Mesendoderm (in vitro differentiated cells): ENCODE results near the gene GDF9.

Experiments used
- DNase-seq: peaks from one replicate; pipeline ENCODE4 v3.0.0; 2013
- H2AK5ac ChIP-seq: 2 replicates; pipeline ENCODE4 v1.6.1; 2013; ENCODE audit warnings: low read length, inconsistent platforms
- H2BK120ac ChIP-seq: 2 replicates; pipeline ENCODE4 v1.6.1; 2013; ENCODE audit warnings: low read depth, mild to moderate bottlenecking, low read length, moderate library complexity, mixed read lengths
- H2BK15ac ChIP-seq: replicated peaks from 2 replicates; pipeline ENCODE4 v1.6.1; 2013; ENCODE audit warnings: low read depth, mild to moderate bottlenecking, moderate library complexity
- H2BK5ac ChIP-seq: 2 replicates; pipeline ENCODE4 v1.6.1; 2013; ENCODE audit warnings: low read length, inconsistent platforms
- H3K18ac ChIP-seq: 2 replicates; pipeline ENCODE4 v1.6.1; 2013; ENCODE audit warnings: mild to moderate bottlenecking, low read length, mixed read lengths
- H3K23ac ChIP-seq: one replicate; pipeline ENCODE4 v1.6.1; 2013; ENCODE audit warnings: low read length
- H3K27ac ChIP-seq: 2 replicates; pipeline ENCODE4 v1.5.1; 2013; ENCODE audit warnings: low read depth, mild to moderate bottlenecking, inconsistent platforms, low read length, moderate library complexity
- H3K27me3 ChIP-seq: 2 replicates; pipeline ENCODE4 v1.6.1; 2013; ENCODE audit warnings: low read length, control low read depth, mild to moderate bottlenecking, inconsistent platforms; ENCODE audit not compliant: insufficient read depth, poor library complexity
- H3K36me3 ChIP-seq: 2 replicates; pipeline ENCODE4 v1.6.1; 2013; ENCODE audit warnings: low read length, inconsistent platforms; ENCODE audit not compliant: control insufficient read depth, insufficient read depth
- H3K4ac ChIP-seq: one replicate; pipeline ENCODE4 v1.6.1; 2013; ENCODE audit warnings: low read depth, mild to moderate bottlenecking, low read length, moderate library complexity
- H3K4me1 ChIP-seq: 2 replicates; pipeline ENCODE4 v1.6.1; 2013; ENCODE audit warnings: low read depth, low read length, inconsistent platforms; ENCODE audit not compliant: control insufficient read depth
- H3K4me2 ChIP-seq: 2 replicates; pipeline ENCODE4 v1.6.1; 2013; ENCODE audit warnings: low read length
- H3K4me3 ChIP-seq: 2 replicates; pipeline ENCODE4 v1.5.1; 2013; ENCODE audit warnings: mild to moderate bottlenecking, low read length
- H3K56ac ChIP-seq: one replicate; pipeline ENCODE4 v1.6.1; 2013; ENCODE audit warnings: low read length
- H3K79me1 ChIP-seq: 2 replicates; pipeline ENCODE4 v1.6.1; 2013; ENCODE audit warnings: low read length, inconsistent platforms
- H3K79me2 ChIP-seq: 2 replicates; pipeline ENCODE4 v1.6.1; 2013; ENCODE audit warnings: mild to moderate bottlenecking, low read length; ENCODE audit not compliant: control insufficient read depth, insufficient read depth
- H3K9ac ChIP-seq: 2 replicates; pipeline ENCODE4 v1.6.1; 2013; ENCODE audit warnings: low read length, inconsistent platforms
- H4K5ac ChIP-seq: one replicate; pipeline ENCODE4 v1.6.1; 2013; ENCODE audit warnings: low read length
- H4K8ac ChIP-seq: one replicate; pipeline ENCODE4 v1.6.1; 2013; ENCODE audit warnings: low read depth, mild to moderate bottlenecking, control low read depth, low read length, moderate library complexity
- WGBS: extraction: QIAGEN DNeasy Blood & Tissue Kit; methylation state at CpG from one replicate; pipeline ENCODE4 v1.1.7; 2013; ENCODE audit warnings: low lambda C conversion rate, missing lambda C conversion rate; ENCODE audit not compliant: insufficient coverage; ENCODE audit errors: extremely low coverage; 5-methylcytosine and 5-hydroxymethylcytosine counted together

The GDF9 gene

GRCh38 chr5:132814503-132815294, 51.6 kb downstream of the GDF9 start:
- H3K79me2 ChIP-seq = no peaks in the 10 kb centered on the region
- no peak overlapping the region for H4K5ac ChIP-seq
- no peak overlapping the region for H2AK5ac ChIP-seq
- no peak overlapping the region for H2BK15ac ChIP-seq
- H3K9ac ChIP-seq = peak overlapping the region; percentile 24
- H3K27ac ChIP-seq = no peak overlapping the region
- H3K27me3 ChIP-seq = peaks cover 25% of the 10 kb centered on the region
- peak overlapping the region; percentile 34 for H3K4me2 ChIP-seq
- no peaks in the 10 kb centered on the region for H3K79me1 ChIP-seq
- peak overlapping the region; percentile 46 for H3K56ac ChIP-seq
- no peak overlapping the region for H4K8ac ChIP-seq
- DNase-seq = peak; percentile 65
- H3K4ac ChIP-seq = no peak overlapping the region
- WGBS = no CpG with 5 or more reads among the region's 81 CpGs
- peak overlapping the region; percentile 85 for H3K23ac ChIP-seq
- no peak overlapping the region for H2BK5ac ChIP-seq
- H3K36me3 ChIP-seq = no peaks in the 10 kb centered on the region
- H3K18ac ChIP-seq = no peak overlapping the region
- H3K4me1 ChIP-seq = no peaks in the 10 kb centered on the region
- H2BK120ac ChIP-seq = no peak overlapping the region
- no peak overlapping the region for H3K4me3 ChIP-seq

- H3K27me3 ChIP-seq = peaks cover 25% of the 10 kb centered on the region
- H2BK5ac ChIP-seq = no peak overlapping the region
- no peak overlapping the region for H2BK120ac ChIP-seq
- H3K23ac ChIP-seq = no peak overlapping the region
- no peaks in the 10 kb centered on the region for H3K4me1 ChIP-seq
- no peaks in the 10 kb centered on the region for H3K79me2 ChIP-seq
- H4K5ac ChIP-seq = no peak overlapping the region
- no peak overlapping the region for H2AK5ac ChIP-seq
- H3K4ac ChIP-seq = no peak overlapping the region
- no peak overlapping the region for H3K27ac ChIP-seq
- no peaks in the 10 kb centered on the region for H3K36me3 ChIP-seq
- no peak overlapping the region for H2BK15ac ChIP-seq
- H3K4me2 ChIP-seq = peak overlapping the region; percentile 34
- DNase-seq = peak; percentile 61
- WGBS = no CpG with 5 or more reads among the region's 110 CpGs
- H3K79me1 ChIP-seq = no peaks in the 10 kb centered on the region
- peak overlapping the region; percentile 24 for H3K9ac ChIP-seq
- peak overlapping the region; percentile 46 for H3K56ac ChIP-seq
- no peak overlapping the region for H3K4me3 ChIP-seq
- H4K8ac ChIP-seq = no peak overlapping the region
- H3K18ac ChIP-seq = no peak overlapping the region
These were observed 52.4 kb downstream of the GDF9 start for GRCh38 chr5:132813599-132814502.

GRCh38 chr5:132812781-132813598, 53.3 kb downstream of the GDF9 start, which contains the start of gene SOWAHA:
SOWAHA (plus strand) TSS chr5:132813302; CDS start chr5:132813622, 320 bp downstream.
- H3K79me2 ChIP-seq = no peaks in the 10 kb centered on the region

GRCh38 chr5:132812123-132812765, 54.0 kb downstream of the GDF9 start:
- no peak overlapping the region for H2BK5ac ChIP-seq
- H2BK15ac ChIP-seq = no peak overlapping the region
- peaks cover 25% of the 10 kb centered on the region for H3K27me3 ChIP-seq
- H3K4me3 ChIP-seq = no peak overlapping the region
- no peak overlapping the region for H3K4ac ChIP-seq
- no peak overlapping the region for H3K56ac ChIP-seq
- H3K79me2 ChIP-seq = no peaks in the 10 kb centered on the region
- no CpG with 5 or more reads among the region's 18 CpGs for WGBS
- H3K27ac ChIP-seq = no peak overlapping the region
- no peak overlapping the region for H2AK5ac ChIP-seq
- H3K79me1 ChIP-seq = no peaks in the 10 kb centered on the region
- H3K36me3 ChIP-seq = no peaks in the 10 kb centered on the region
- no peak overlapping the region for H3K18ac ChIP-seq
- H4K5ac ChIP-seq = no peak overlapping the region
- DNase-seq = no peak
- no peak overlapping the region for H4K8ac ChIP-seq
- H3K4me1 ChIP-seq = no peaks in the 10 kb centered on the region
- H2BK120ac ChIP-seq = no peak overlapping the region
- H3K23ac ChIP-seq = no peak overlapping the region
- no peak overlapping the region for H3K4me2 ChIP-seq
- H3K9ac ChIP-seq = no peak overlapping the region

More at GRCh38 chr5:132812781-132813598, 53.3 kb downstream of the GDF9 start, which contains the start of gene SOWAHA:
- no peak within 1 kb of the TSS for H2AK5ac ChIP-seq
- no peak within 1 kb of the TSS for H2BK120ac ChIP-seq
- no peak within 1 kb of the TSS for H3K56ac ChIP-seq
- H4K5ac ChIP-seq = no peak within 1 kb of the TSS
- no peak within 1 kb of the TSS for H2BK15ac ChIP-seq
- no peaks in the 10 kb centered on the region for H3K36me3 ChIP-seq
- H3K23ac ChIP-seq = no peak within 1 kb of the TSS
- no peaks in the 10 kb centered on the region for H3K4me1 ChIP-seq
- no peak within 1 kb of the TSS for H4K8ac ChIP-seq
- H3K79me1 ChIP-seq = no peaks in the 10 kb centered on the region
- H3K4ac ChIP-seq = no peak within 1 kb of the TSS
- WGBS = no CpG with 5 or more reads among the region's 68 CpGs
- H2BK5ac ChIP-seq = no peak within 1 kb of the TSS
- H3K18ac ChIP-seq = no peak within 1 kb of the TSS
- H3K4me3 ChIP-seq = no peak within 1 kb of the TSS
- H3K4me2 ChIP-seq = peak within 1 kb of the TSS; percentile 34
- DNase-seq = no peak
- H3K27me3 ChIP-seq = peaks cover 25% of the 10 kb centered on the region
- H3K27ac ChIP-seq = no peak within 1 kb of the TSS
- H3K9ac ChIP-seq = no peak within 1 kb of the TSS
